H1 (cell line): ENCODE measurements around the gene TCEANC2. TPM values are rescaled to one million over a fixed set of nuclear protein-coding genes. Genes with fewer than 3 reads are reported as not detected.

Experiments used
- TAF1 ChIP-seq: IDR thresholded peaks from 2 replicates; pipeline ENCODE4 v1.6.1; 2011; ENCODE audit warnings: mild to moderate bottlenecking, low read depth, low read length
- polyA plus RNA-seq, 7 experiments: library from polyadenylated mRNA; depleted of rRNA in 3 of 7; stranded (reverse) in 5 of 7; unstranded in 2 of 7; fragments of >200 nt in 5 of 7; fragments of 200-250 nt in 2 of 7; gene quantifications; 1 replicate in 5 of 7; 2 replicates in 1 of 7; 4 replicates in 1 of 7; pipeline versions ENCODE4 v1.2.1 to v1.2.3, GENCODE V29; 2011 to 2013; ENCODE audit warnings: missing spikeins in 2 of 7, mixed read lengths in 2 of 7
- total RNA-seq: library from RNA; stranded (reverse); fragmentation: NEBNext Ultra II Directional; extraction: Animal tissue kit (Norgen Biotek cat#: 25700); gene quantifications from 2 replicates; pipeline ENCODE4 v1.2.1, GENCODE V29; 2021

Gene TCEANC2
- total and polyA plus RNA-seq, 2 of the 8 experiments (the other 6 are each of a cell fraction or from before 2014, with no cell fraction given): 4.2 to 8.2 TPM

DNA sequence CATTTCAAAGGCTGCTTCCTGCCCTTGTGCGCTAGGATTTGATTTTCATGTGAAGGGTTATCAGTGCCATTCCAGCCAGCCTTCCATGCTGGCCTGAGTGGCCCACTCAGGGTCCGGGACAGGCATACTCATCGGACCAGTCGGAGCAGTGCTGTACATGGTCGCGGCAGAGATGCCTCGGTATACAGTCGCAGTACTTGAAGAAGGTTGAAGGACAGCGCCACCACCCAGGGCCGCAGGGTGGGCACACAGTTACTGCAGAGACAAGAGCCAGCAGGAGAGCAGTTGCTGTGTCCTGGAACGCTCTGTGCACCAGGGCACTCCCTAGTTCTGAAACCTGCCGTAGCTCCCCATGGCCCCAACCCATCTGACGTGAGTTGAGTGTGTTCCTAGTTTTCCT lies 44.5 kb upstream of the TCEANC2 start (continued):
- TF ChIP-seq TAF1: no peak
